CD14-positive monocyte (primary cell): ENCODE measurements around the gene UBL4A. TPM values are rescaled to one million over a fixed set of nuclear protein-coding genes. Genes with fewer than 3 reads are reported as not detected.

Experiments
- DNase-seq, 3 donors: peaks; one replicate each; pipeline ENCODE4 v3.0.0-alpha.2; 2011 to 2022
- H2AFZ ChIP-seq: 2 replicates; pipeline ENCODE4 v1.6.0; 2012; ENCODE audit warnings: mild to moderate bottlenecking, low read depth, low read length, inconsistent platforms; ENCODE audit not compliant: insufficient read depth, poor library complexity, severe bottlenecking
- H3K27ac ChIP-seq, 2 donors: 1 replicate in 1 of 2; 2 replicates in 1 of 2; pipeline ENCODE4 v1.5.1; 2012 to 2013; ENCODE audit warnings: low read length in 2 of 2, control low read depth in 1 of 2, inconsistent platforms in 1 of 2, low read depth in 1 of 2, mild to moderate bottlenecking in 1 of 2
- H3K27me3 ChIP-seq, 2 donors: one replicate each; pipeline versions ENCODE4 v1.6.0 to v1.6.1; 2011 to 2013; ENCODE audit warnings: low read length in 2 of 2; ENCODE audit not compliant: control insufficient read depth in 2 of 2, insufficient read depth in 2 of 2
- H3K36me3 ChIP-seq, 2 donors: replicated peaks in 1 of 2; 1 replicate in 1 of 2; 2 replicates in 1 of 2; pipeline versions ENCODE4 v1.5.1 to v1.6.1; 2012 to 2013; ENCODE audit warnings: low read length in 2 of 2, control low read depth in 1 of 2, inconsistent platforms in 1 of 2, mild to moderate bottlenecking in 1 of 2; ENCODE audit not compliant: insufficient read depth in 2 of 2, control insufficient read depth in 1 of 2
- H3K4me1 ChIP-seq, 2 donors: 1 replicate in 1 of 2; 2 replicates in 1 of 2; pipeline versions ENCODE4 v1.5.1 to v1.6.1; 2012 to 2013; ENCODE audit warnings: low read length in 2 of 2, control low read depth in 1 of 2, inconsistent platforms in 1 of 2, mild to moderate bottlenecking in 1 of 2, moderate library complexity in 1 of 2; ENCODE audit not compliant: insufficient read depth in 2 of 2, control insufficient read depth in 1 of 2
- H3K4me2 ChIP-seq: replicated peaks from 2 replicates; pipeline ENCODE3; 2012; ENCODE audit warnings: low read length, moderate library complexity, mild to moderate bottlenecking; ENCODE audit not compliant: poor library complexity, severe bottlenecking; ENCODE audit errors: extremely low read depth
- H3K4me3 ChIP-seq, 3 experiments: fragments of 200-600 bp in 1 of 3; sonication (generic) in 1 of 3; replicated peaks in 1 of 3; 1 replicate in 2 of 3; 2 replicates in 1 of 3; pipeline ENCODE4 v1.5.1; 2011 to 2013; ENCODE audit warnings: low read length in 3 of 3, mild to moderate bottlenecking in 3 of 3, control low read depth in 2 of 3, low read depth in 2 of 3, inconsistent platforms in 1 of 3, moderate library complexity in 1 of 3
- H3K79me2 ChIP-seq: 2 replicates; pipeline ENCODE4 v1.6.0; 2012; ENCODE audit warnings: mild to moderate bottlenecking, control low read depth, inconsistent platforms, low read length, moderate library complexity; ENCODE audit not compliant: insufficient read depth
- H3K9ac ChIP-seq: 2 replicates; pipeline ENCODE4 v1.6.0; 2017; ENCODE audit warnings: low read length, mild to moderate bottlenecking; ENCODE audit not compliant: insufficient read depth, poor library complexity, severe bottlenecking
- H3K9me3 ChIP-seq, 2 donors: replicated peaks in 1 of 2; 1 replicate in 1 of 2; 2 replicates in 1 of 2; pipeline versions ENCODE4 v1.5.1 to v1.6.1; 2012 to 2013; ENCODE audit warnings: low read length in 2 of 2, control low read depth in 1 of 2; ENCODE audit not compliant: control insufficient read depth in 1 of 2, insufficient read depth in 1 of 2
- H4K20me1 ChIP-seq: 2 replicates; pipeline ENCODE4 v1.6.0; 2012; ENCODE audit warnings: mild to moderate bottlenecking, low read length, control low read depth, moderate library complexity; ENCODE audit not compliant: insufficient read depth
- H3K27ac Mint-ChIP-seq, 7 donors: one replicate each; pipeline ENCODE4 v1.8.0; 2020; ENCODE audit warnings: mild to moderate bottlenecking in 7 of 7, mixed read lengths in 7 of 7, moderate library complexity in 6 of 7, inconsistent platforms in 2 of 7
- H3K27me3 Mint-ChIP-seq, 3 donors: one replicate each; pipeline ENCODE4 v1.8.0; 2021 to 2022; ENCODE audit warnings: low read depth in 3 of 3, mild to moderate bottlenecking in 3 of 3, mixed read lengths in 3 of 3, moderate library complexity in 3 of 3, inconsistent platforms in 1 of 3
- H3K36me3 Mint-ChIP-seq, 2 donors: one replicate each; pipeline ENCODE4 v1.8.0; 2020; ENCODE audit warnings: mixed read lengths in 2 of 2, inconsistent platforms in 1 of 2, mild to moderate bottlenecking in 1 of 2
- H3K4me1 Mint-ChIP-seq: one replicate; pipeline ENCODE4 v1.8.0; 2020; ENCODE audit warnings: mild to moderate bottlenecking, mixed read lengths
- H3K4me3 Mint-ChIP-seq, 2 donors: one replicate each; pipeline ENCODE4 v1.8.0; 2020; ENCODE audit warnings: mild to moderate bottlenecking in 2 of 2, mixed read lengths in 2 of 2, moderate library complexity in 1 of 2
- H3K9me3 Mint-ChIP-seq, 7 donors: one replicate each; pipeline ENCODE4 v1.8.0; 2020 to 2022; ENCODE audit warnings: mixed read lengths in 7 of 7, mild to moderate bottlenecking in 6 of 7, moderate library complexity in 6 of 7, inconsistent platforms in 2 of 7
- CTCF ChIP-seq: fragments of 200-600 bp; IDR thresholded peaks from one replicate; pipeline ENCODE4 v1.8.0; 2022; ENCODE audit warnings: antibody characterized with exemption, mild to moderate bottlenecking
- WGBS: methylation state at CpG from one replicate; pipeline ENCODE4 v1.1.5; 2013; ENCODE audit warnings: missing lambda C conversion rate; ENCODE audit not compliant: insufficient coverage; 5-methylcytosine and 5-hydroxymethylcytosine counted together
- intact Hi-C, 2 donors: fragments of 100-400 bp; cut with micrococcal nuclease; formaldehyde crosslinking; loops; one replicate each; pipeline versions ENCODE4 v1.15.0 to v1.15.1; 2023
- polyA plus RNA-seq, 3 donors: library from polyadenylated mRNA; depleted of rRNA in 1 of 3; unstranded in 2 of 3; stranded (reverse) in 1 of 3; fragments of 300-500 nt in 2 of 3; fragments of >200 nt in 1 of 3; fragmentation: Illumina TruSeq in 2 of 3; gene quantifications; 1 replicate in 2 of 3; 2 replicates in 1 of 3; pipeline ENCODE4 v1.2.3, GENCODE V29; 2012 to 2021

The UBL4A gene
- polyA plus RNA-seq, 3 donors, result 27.9 to 29.0 (median 28.1) TPM

GRCh38 chrX:154435171-154435733, 51.2 kb downstream of the UBL4A start:
- no peak for DNase-seq
- no peak overlapping the region for H3K27ac ChIP-seq

More at GRCh38 chrX:154435171-154435733, 51.2 kb downstream of the UBL4A start:
- H3K27me3 ChIP-seq, result no peaks in the 10 kb centered on the region
- peaks cover 0 to 15% (median 2%) of the 10 kb centered on the region in 3 donors for H3K27me3 Mint-ChIP-seq
- H3K9ac ChIP-seq, result no peak overlapping the region
- H3K4me1 ChIP-seq, result peaks cover 35 to 43% of the 10 kb centered on the region in 2 donors
- no peak overlapping the region for H3K4me3 ChIP-seq
- peak overlapping the region in 3 of 7 donors; percentile 16 to 36 (median 26) for H3K27ac Mint-ChIP-seq
- H3K79me2 ChIP-seq, result peaks cover 51% of the 10 kb centered on the region
- intact Hi-C loops, result loop anchor here in 1 of 2 donors (5.0 kb wide), 1 partner anchor 33 kb away; no protein-coding TSS in a partner anchor
- peaks cover 0 to 17% (median 11%) of the 10 kb centered on the region in 7 donors for H3K9me3 Mint-ChIP-seq
- 100% methylated on average over 5 of the region's 19 CpGs for WGBS
- H4K20me1 ChIP-seq, result peaks cover 12% of the 10 kb centered on the region
- H3K36me3 Mint-ChIP-seq, result peaks cover 48 to 61% of the 10 kb centered on the region in 2 donors
- TF ChIP-seq CTCF, result no peak
- no peak overlapping the region for H2AFZ ChIP-seq
- peaks cover 47 to 49% of the 10 kb centered on the region in 2 donors for H3K36me3 ChIP-seq
- no peak overlapping the region for H3K4me2 ChIP-seq
- H3K4me3 Mint-ChIP-seq, result no peak overlapping the region
- peaks cover 0 to 5% of the 10 kb centered on the region in 2 donors for H3K9me3 ChIP-seq
- H3K4me1 Mint-ChIP-seq, result peaks cover 38% of the 10 kb centered on the region
